K562 (cell line): ENCODE data around the gene RAB31. TPM values are rescaled to one million over a fixed set of nuclear protein-coding genes. Genes with fewer than 3 reads are reported as not detected.

Experiments used
- ATAC-seq: fragments of 200-7000 bp; cut with Tn5 transposase; 3 replicates; pipeline ENCODE4 v1.9.1; 2020; ENCODE audit warnings: moderate library complexity
- BruUV-seq: library from RNA; stranded (reverse); fragments of 400-500 nt; replicated peaks from 2 replicates; lab custom pipeline; 2021; lab: Mats Ljungman, UMichigan
- CTCF ChIA-PET: fragments of 300-600 bp; formaldehyde crosslinking; extraction: SDS; loops from one replicate; lab custom pipeline; 2021; ENCODE audit warnings: low intra/inter-chr PET ratio; lab: Yijun Ruan, JAX
- POLR2A ChIA-PET: fragments of 300-600, 350-650 bp; sonication (Branson Sonifier 250); formaldehyde crosslinking; extraction: SDS; loops from one replicate; lab custom pipeline; 2021; ENCODE audit warnings: antibody characterized with exemption, inconsistent platforms; lab: Yijun Ruan, JAX
- DNase-seq, 4 experiments: peaks; one replicate each; pipeline versions ENCODE4 v3.0.0 to v3.0.0-alpha.2; 2011 to 2018; ENCODE audit warnings: low spot score in 3 of 4, mixed read lengths in 3 of 4; ENCODE audit errors: extremely low read depth in 1 of 4
- FAIRE-seq: peaks from 2 replicates; lab custom pipeline; 2011; peaks lifted over from hg19 to GRCh38; lab: Jason Lieb, UNC
- H2AFZ ChIP-seq: 2 replicates; pipeline ENCODE4 v1.6.0; 2011; ENCODE audit warnings: low read depth, low read length, control low read depth, inconsistent platforms
- H3K27ac ChIP-seq: fragments of 200-600 bp; 3 replicates; pipeline ENCODE4 v1.8.0; 2011; ENCODE audit warnings: low read depth, mild to moderate bottlenecking, control low read depth, inconsistent platforms, low read length, moderate library complexity, mixed read lengths; ENCODE audit errors: extremely low read depth
- H3K27me3 ChIP-seq, 2 experiments: fragments of 300-600 bp in 1 of 2; 2 replicates in 1 of 2; 3 replicates in 1 of 2; pipeline versions ENCODE4 v1.6.0 to v1.8.0; 2011; ENCODE audit warnings: inconsistent platforms in 2 of 2, low read length in 2 of 2, mild to moderate bottlenecking in 1 of 2, mixed read lengths in 1 of 2, moderate library complexity in 1 of 2; ENCODE audit not compliant: control insufficient read depth in 2 of 2, insufficient read depth in 2 of 2
- H3K36me3 ChIP-seq: fragments of 300-600 bp; 3 replicates; pipeline ENCODE4 v1.8.0; 2011; ENCODE audit warnings: mild to moderate bottlenecking, low read length, inconsistent platforms; ENCODE audit not compliant: control insufficient read depth, insufficient read depth
- H3K4me1 ChIP-seq, 2 experiments: fragments of 200-600 bp in 1 of 2; replicated peaks in 1 of 2; 2 replicates in 1 of 2; 3 replicates in 1 of 2; pipeline versions ENCODE4 v1.5.1 to v1.8.0; 2011; ENCODE audit warnings: inconsistent platforms in 2 of 2, low read length in 2 of 2, mild to moderate bottlenecking in 1 of 2, mixed read lengths in 1 of 2, moderate library complexity in 1 of 2; ENCODE audit not compliant: control insufficient read depth in 2 of 2, insufficient read depth in 2 of 2
- H3K4me2 ChIP-seq: 2 replicates; pipeline ENCODE4 v1.6.1; 2011; ENCODE audit warnings: low read length, control low read depth, inconsistent platforms, mixed read lengths; ENCODE audit not compliant: insufficient read depth
- H3K4me3 ChIP-seq: fragments of 200-600 bp; sonication (generic), shearing (Covaris generic); 2 replicates; pipeline ENCODE4 v1.5.1; 2016; ENCODE audit warnings: control low read depth, inconsistent platforms
- H3K79me2 ChIP-seq: fragments of 200-600 bp; 3 replicates; pipeline ENCODE4 v1.8.0; 2011; ENCODE audit warnings: low read length, inconsistent platforms; ENCODE audit not compliant: control insufficient read depth, insufficient read depth
- H3K9ac ChIP-seq, 2 experiments: 2 replicates each; pipeline versions ENCODE4 v1.6.0 to v1.6.1; 2011; ENCODE audit warnings: low read depth in 2 of 2, low read length in 2 of 2, control low read depth in 1 of 2, inconsistent platforms in 1 of 2, mild to moderate bottlenecking in 1 of 2, mixed read lengths in 1 of 2; ENCODE audit not compliant: insufficient read depth in 1 of 2
- H3K9me1 ChIP-seq: one replicate; pipeline ENCODE4 v1.6.0; 2011; ENCODE audit warnings: inconsistent platforms, mild to moderate bottlenecking, low read length, moderate library complexity; ENCODE audit not compliant: control insufficient read depth, insufficient read depth
- H3K9me3 ChIP-seq: replicated peaks from 2 replicates; pipeline ENCODE4 v1.5.1; 2011; ENCODE audit warnings: low read depth, low read length, inconsistent platforms; ENCODE audit not compliant: control insufficient read depth, insufficient read depth
- H4K20me1 ChIP-seq: replicated peaks from 2 replicates; pipeline ENCODE4 v1.6.1; 2011; ENCODE audit warnings: low read length, inconsistent platforms, mixed read lengths; ENCODE audit not compliant: control insufficient read depth, insufficient read depth
- CREB3L1 ChIP-seq: fragments of 450-650 bp; IDR thresholded peaks from 2 replicates; pipeline ENCODE4 v1.6.1; 2014; ENCODE audit warnings: low read depth, mild to moderate bottlenecking, moderate library complexity, borderline replicate concordance
- GATA2 ChIP-seq: sonication (generic); formaldehyde crosslinking; IDR thresholded peaks from 2 replicates; pipeline ENCODE4 v1.4.0; 2020; ENCODE audit warnings: mild to moderate bottlenecking, missing genetic modification reagents
- MGA ChIP-seq: fragments of 450-650 bp; IDR thresholded peaks from 2 replicates; pipeline ENCODE4 v1.6.1; 2016; ENCODE audit warnings: mild to moderate bottlenecking, moderate library complexity
- MTA1 ChIP-seq: fragments of 450-650 bp; IDR thresholded peaks from 2 replicates; pipeline ENCODE4 v1.6.1; 2017; ENCODE audit warnings: borderline replicate concordance
- SRSF7 ChIP-seq: fragments of 200-400 bp; formaldehyde crosslinking; optimal IDR thresholded peaks from 2 replicates; pipeline ENCODE3; 2017; ENCODE audit warnings: mild to moderate bottlenecking, low read depth, low read length
- TAF9B ChIP-seq: fragments of 450-650 bp; IDR thresholded peaks from 2 replicates; pipeline ENCODE4 v1.6.1; 2018; ENCODE audit warnings: mild to moderate bottlenecking; ENCODE audit not compliant: partially characterized antibody
- ZNF197 ChIP-seq: fragments of 200-800 bp; sonication (Bioruptor generic); IDR thresholded peaks from 2 replicates; pipeline ENCODE4 v1.6.1; 2016; ENCODE audit warnings: low read depth, missing genetic modification characterization, missing compliant biosample characterization
- ZNF3 ChIP-seq: fragments of 250-450 bp; sonication (Bioruptor Pico); IDR thresholded peaks from 2 replicates; pipeline ENCODE4 v1.5.0; 2021; ENCODE audit warnings: mild to moderate bottlenecking, moderate library complexity
- whole genome bisulfite sequencing: fragments of 100-300 bp; shearing (Covaris generic); methylation state at CpG from one replicate; pipeline ENCODE4 v1.1.6; 2016; ENCODE audit warnings: low coverage, mixed read lengths; ENCODE audit not compliant: insufficient coverage; ENCODE audit errors: missing lambda C conversion rate; 5-methylcytosine and 5-hydroxymethylcytosine counted together
- in situ Hi-C: fragments of 300-500 bp; cut with MboI; formaldehyde crosslinking; loops from 4 replicates; pipeline ENCODE4 v1.15.0; 2018; ENCODE audit warnings: inconsistent platforms, mixed read lengths
- intact Hi-C: fragments of 100-400 bp; cut with micrococcal nuclease; formaldehyde crosslinking; loops from 2 replicates; pipeline ENCODE4 v1.14.2; 2022
- polyA plus RNA-seq, 8 experiments: library from polyadenylated mRNA; depleted of rRNA in 4 of 8; stranded (reverse) in 5 of 8; unstranded in 3 of 8; fragments of >200 nt; fragmentation: Nextera tagmentation in 2 of 8; fragmentation: Illumina TruSeq in 1 of 8; extraction: Ambion mirVana in 2 of 8; extraction: Trizol in 1 of 8; gene quantifications; 2 replicates each; pipeline versions ENCODE4 v1.2.1 to v1.2.3, GENCODE V29; 2011 to 2014; ENCODE audit warnings: inconsistent platforms in 1 of 8, missing spikeins in 1 of 8
- total RNA-seq, 7 experiments: library from RNA; depleted of rRNA in 6 of 7; stranded (reverse); fragments of >200 nt in 6 of 7; fragmentation: Illumina TruSeq in 2 of 7; extraction: Trizol in 2 of 7; gene quantifications; 2 replicates each; pipeline versions ENCODE4 v1.2.1 to v1.2.3, GENCODE V29; 2011 to 2021; ENCODE audit warnings: low replicate concordance in 1 of 7

RAB31 gene
- total and polyA plus RNA-seq, 9 of the 15 experiments (the other 6 are each of a cell fraction or from before 2014, with no cell fraction given): 20.7 to 70.4 (median 41.3) TPM

- Histone ChIP-seq H3K36me3 (0 out of 3 replicates have a peak, but pooled peaks cover 5% of the 10 kb centered on the region), H3K4me1 (peaks cover 48 to 61% of the 10 kb centered on the region in 2 experiments), H3K27ac (peak overlapping the region; percentile 83), H2AFZ (peak overlapping the region; percentile 98), H3K9me3 (no peaks in the 10 kb centered on the region), H4K20me1 (no peaks in the 10 kb centered on the region), H3K4me2 (peak overlapping the region; percentile 86), H3K9me1 (no peaks in the 10 kb centered on the region), H3K79me2 (peaks cover 19% of the 10 kb centered on the region), H3K4me3 (peak overlapping the region; percentile 14; the same call in 1 of the 2 replicates), H3K27me3 (no peaks in the 10 kb centered on the region), H3K9ac (peak overlapping the region; percentile 51 to 64; a peak in 3 of 4 replicates)
- ATAC-seq (no peak), DNase-seq (no peak), FAIRE-seq (no peak)
- in situ Hi-C loops (no loop called here), intact Hi-C loops (no loop called here)
- 19% methylated on average over 6 of the region's 6 CpGs for WGBS
- BruUV-seq: no TSS peak
- CTCF ChIA-PET: no interaction called here
- POLR2A ChIA-PET: interaction anchor here (1.1 to 2.7 kb wide), 10 partner anchors 9 to 129 kb away, joined by 3 to 13 read pairs (median 4); partner anchors contain the start of gene VAPA
- TF ChIP-seq CREB3L1: peak; percentile 65; the same call in 1 of the 2 replicates
- no peak for TF ChIP-seq ZNF197 (CRISPR knock-in tag)
- TF ChIP-seq ZNF3: 0 out of 2 replicates have a peak, but pooled peaks have one; percentile 12
- TF ChIP-seq SRSF7: no peak
- TF ChIP-seq MGA: no peak
- peak; percentile 49; the same call in 1 of the 2 replicates for TF ChIP-seq GATA2
- 0 out of 2 replicates have a peak, but pooled peaks have one; percentile 1 for TF ChIP-seq MTA1
- no peak for TF ChIP-seq TAF9B
Measured at GRCh38 chr18:9829397-9829712, 121.3 kb downstream of the RAB31 start.
